ENCODE results near the gene S100PBP.
A peak's percentile ranks its signal among the peaks of the same experiment; 100 is the strongest.
"Not testable (repeated sequence)": the region's sequence is repeated elsewhere in the genome, so short reads cannot be mapped to it uniquely, and the experiment has no call there.

S100PBP gene

GRCh38 chr1:32786856-32787255 is 30.6 kb upstream of the S100PBP start:
- DNase-seq: no peak

- DNase-seq: not testable (repeated sequence)
These were observed 28.1 kb upstream of the S100PBP start for GRCh38 chr1:32789356-32789755.

GRCh38 chr1:32791881-32792280 is 25.6 kb upstream of the S100PBP start:
- no peak for DNase-seq

GRCh38 chr1:32795763-32796162 is 21.7 kb upstream of the S100PBP start:
- not testable (repeated sequence) for DNase-seq

- DNase-seq: no peak
These were observed 20.0 kb upstream of the S100PBP start for GRCh38 chr1:32797456-32797855.

- DNase-seq: no peak
These were observed 19.3 kb upstream of the S100PBP start for GRCh38 chr1:32798191-32798590.

GRCh38 chr1:32798679-32799416 is 18.6 kb upstream of the S100PBP start:
- peak; percentile 17 for DNase-seq

GRCh38 chr1:32801096-32801715 is 16.2 kb upstream of the S100PBP start:
- DNase-seq: peak; percentile 43

- not testable (repeated sequence) for DNase-seq
These were observed 13.0 kb upstream of the S100PBP start for GRCh38 chr1:32804460-32804859.

- no peak for DNase-seq
These were observed 11.2 kb upstream of the S100PBP start for GRCh38 chr1:32806290-32806689.

- no peak for DNase-seq
These were observed 10.4 kb upstream of the S100PBP start for GRCh38 chr1:32806910-32807523.

- no peak for DNase-seq
These were observed 8.9 kb upstream of the S100PBP start for GRCh38 chr1:32808580-32808979.

- DNase-seq: no peak
These were observed 7.1 kb upstream of the S100PBP start for GRCh38 chr1:32810358-32810757.

- DNase-seq: no peak
These were observed 6.2 kb upstream of the S100PBP start for GRCh38 chr1:32811265-32811664.

- DNase-seq: no peak
These were observed 5.5 kb upstream of the S100PBP start for GRCh38 chr1:32811917-32812316.

GRCh38 chr1:32813941-32814739 is 3.3 kb upstream of the S100PBP start:
- DNase-seq: no peak

GRCh38 chr1:32816676-32817158 is 736 bp upstream of the S100PBP start:
- no peak for DNase-seq

GRCh38 chr1:32817815-32818786 is 648 bp downstream of the S100PBP start:
- peak; percentile 57 for DNase-seq

- no peak for DNase-seq
These were observed 1.5 kb downstream of the S100PBP start for GRCh38 chr1:32818804-32819541.

- no peak for DNase-seq
These were observed 7.7 kb downstream of the S100PBP start for GRCh38 chr1:32825181-32825580.

- no peak for DNase-seq
These were observed 10.9 kb downstream of the S100PBP start for GRCh38 chr1:32828341-32828740.

All from stimulated activated CD4-positive, alpha-beta T cell treated with anti-CD3 and anti-CD28 coated beads, Interleukin-15, amount 100 ng/mL, for 24 hours (primary cell).